Breast epithelium (tissue), 3 donors: ENCODE results near the gene HAL.

ENCODE experiments used
- POLR2A ChIP-seq: fragments of 450-650 bp; IDR thresholded peaks from one replicate; pipeline ENCODE4 v1.6.1; 2016; ENCODE audit warnings: antibody characterized with exemption, mild to moderate bottlenecking, moderate library complexity
- TF ChIP-seq, protein P1 (sequence below), 3 donors: fragments of 450-650 bp; IDR thresholded peaks; one replicate each; pipeline ENCODE4 v1.5.1; 2016 to 2017; ENCODE audit warnings: antibody characterized with exemption in 3 of 3, mild to moderate bottlenecking in 3 of 3, moderate library complexity in 3 of 3

DNA sequence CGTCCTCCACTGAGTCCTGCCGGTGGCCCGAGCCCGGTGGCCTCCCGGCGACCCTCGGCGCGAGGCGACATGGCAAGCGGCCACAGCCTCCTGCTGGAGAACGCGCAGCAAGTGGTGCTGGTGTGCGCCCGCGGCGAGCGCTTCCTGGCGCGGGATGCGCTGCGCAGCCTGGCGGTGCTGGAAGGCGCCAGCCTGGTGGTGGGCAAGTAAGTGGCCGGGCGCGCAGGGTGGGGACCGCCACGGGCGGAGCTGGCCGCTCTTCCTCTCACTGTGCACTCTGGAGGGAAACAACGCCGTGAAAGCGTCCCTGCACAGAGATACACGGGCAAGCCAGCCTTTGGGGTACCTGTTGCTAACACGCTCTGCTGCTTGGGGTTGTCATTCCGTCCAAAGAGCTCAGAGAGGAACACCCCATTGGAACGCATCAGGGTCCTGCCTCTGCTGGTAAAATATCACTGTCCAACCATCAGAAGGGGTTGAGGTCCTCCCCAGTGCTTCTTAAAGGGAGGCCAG lies 52.8 kb downstream of the HAL start, which contains the start of gene AMDHD1:
- TF ChIP-seq, protein P1, sequence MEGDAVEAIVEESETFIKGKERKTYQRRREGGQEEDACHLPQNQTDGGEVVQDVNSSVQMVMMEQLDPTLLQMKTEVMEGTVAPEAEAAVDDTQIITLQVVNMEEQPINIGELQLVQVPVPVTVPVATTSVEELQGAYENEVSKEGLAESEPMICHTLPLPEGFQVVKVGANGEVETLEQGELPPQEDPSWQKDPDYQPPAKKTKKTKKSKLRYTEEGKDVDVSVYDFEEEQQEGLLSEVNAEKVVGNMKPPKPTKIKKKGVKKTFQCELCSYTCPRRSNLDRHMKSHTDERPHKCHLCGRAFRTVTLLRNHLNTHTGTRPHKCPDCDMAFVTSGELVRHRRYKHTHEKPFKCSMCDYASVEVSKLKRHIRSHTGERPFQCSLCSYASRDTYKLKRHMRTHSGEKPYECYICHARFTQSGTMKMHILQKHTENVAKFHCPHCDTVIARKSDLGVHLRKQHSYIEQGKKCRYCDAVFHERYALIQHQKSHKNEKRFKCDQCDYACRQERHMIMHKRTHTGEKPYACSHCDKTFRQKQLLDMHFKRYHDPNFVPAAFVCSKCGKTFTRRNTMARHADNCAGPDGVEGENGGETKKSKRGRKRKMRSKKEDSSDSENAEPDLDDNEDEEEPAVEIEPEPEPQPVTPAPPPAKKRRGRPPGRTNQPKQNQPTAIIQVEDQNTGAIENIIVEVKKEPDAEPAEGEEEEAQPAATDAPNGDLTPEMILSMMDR (IDR thresholded peaks at IDR 0.05), result peak in 1 of 3 donors; percentile 23
- TF ChIP-seq POLR2A, result no peak
